ENCODE measurements around the gene MACROD2.
"Not testable (repeated sequence)": the region's sequence is repeated elsewhere in the genome, so short reads cannot be mapped to it uniquely, and the experiment has no call there.

Gene MACROD2

GRCh38 chr20:15756002-15756753 lies 1760.9 kb downstream of the MACROD2 start:
- DNase-seq (ENCODE audit: low read depth in 1 of 2, low spot score in 1 of 2), result no peak

DNA sequence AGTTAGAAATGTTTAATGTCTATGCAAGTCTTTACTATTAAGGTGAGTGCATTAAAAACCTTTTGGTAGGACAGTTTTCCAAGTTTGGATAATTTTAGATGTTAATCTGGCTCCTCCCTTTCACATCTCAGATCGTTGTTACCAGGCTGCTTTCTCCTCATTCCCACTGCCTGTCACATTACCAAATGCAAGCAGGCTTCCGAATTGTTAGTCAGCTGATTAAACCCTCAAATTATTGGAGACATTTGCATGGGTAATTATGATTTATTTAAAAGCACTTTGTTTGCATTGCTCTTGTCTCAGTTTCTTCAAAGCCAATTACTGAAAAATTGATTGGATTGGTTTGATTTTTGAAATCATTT lies 1761.4 kb downstream of the MACROD2 start:
- no peak for DNase-seq (ENCODE audit: low read depth in 1 of 2, low spot score in 1 of 2)

DNA sequence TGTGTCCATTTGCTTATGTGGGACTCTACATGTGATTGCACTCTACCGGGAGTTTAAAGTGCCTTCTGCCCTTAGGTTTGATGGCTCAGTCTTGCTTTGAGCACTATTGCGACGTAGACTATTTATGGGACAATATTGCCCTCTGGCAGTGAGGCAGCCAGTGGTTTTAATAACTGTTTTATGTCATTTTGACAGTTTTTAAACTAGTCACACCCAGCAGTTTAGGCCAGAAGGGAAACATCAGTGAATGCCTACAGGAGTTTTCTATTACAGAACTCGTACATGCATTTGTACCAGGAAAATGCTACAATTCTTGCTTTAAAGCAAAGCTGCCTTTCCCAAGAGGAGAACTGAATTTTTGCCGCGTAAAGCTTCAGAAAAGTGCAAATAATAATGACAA lies 1764.3 kb downstream of the MACROD2 start:
- no peak for DNase-seq (ENCODE audit: low read depth in 1 of 2, low spot score in 1 of 2)

DNA sequence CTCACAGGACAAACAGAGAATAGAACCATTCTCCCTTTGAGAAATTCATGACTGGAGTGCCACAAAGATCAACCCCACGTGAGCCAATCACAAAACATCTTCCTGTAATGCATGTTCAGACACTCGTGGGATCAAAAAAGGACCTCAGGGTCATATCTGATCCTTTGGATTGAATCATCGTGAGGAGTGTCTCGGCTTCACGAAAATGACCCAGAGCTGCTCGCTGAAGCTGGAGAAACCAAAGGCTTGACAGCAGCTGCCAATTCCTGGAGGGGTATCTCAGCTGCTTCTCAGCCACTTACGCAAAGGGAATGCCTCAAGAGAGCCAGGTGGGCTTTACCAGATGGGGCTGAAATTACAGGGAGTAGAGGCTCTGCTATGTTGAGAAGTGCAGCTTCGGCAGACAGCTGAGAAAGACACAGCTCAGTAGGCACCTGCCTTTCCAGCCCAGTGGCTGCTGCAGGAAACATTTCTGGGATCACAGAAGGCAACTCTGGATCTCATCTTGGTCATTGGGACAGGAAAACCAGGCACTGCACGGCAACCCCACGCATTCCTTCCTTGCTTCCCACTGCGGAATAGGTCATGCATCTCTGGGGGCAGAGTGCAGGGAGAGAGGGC lies 1764.8 kb downstream of the MACROD2 start:
- no peak for DNase-seq (ENCODE audit: low read depth in 1 of 2, low spot score in 1 of 2)

- DNase-seq (ENCODE audit: low read depth in 1 of 2, low spot score in 1 of 2), result no peak
Measured at GRCh38 chr20:15763366-15763765, 1768.0 kb downstream of the MACROD2 start.

- DNase-seq (ENCODE audit: low read depth in 1 of 2, low spot score in 1 of 2), result no peak
Measured at GRCh38 chr20:15767586-15767985, 1772.3 kb downstream of the MACROD2 start.

DNA sequence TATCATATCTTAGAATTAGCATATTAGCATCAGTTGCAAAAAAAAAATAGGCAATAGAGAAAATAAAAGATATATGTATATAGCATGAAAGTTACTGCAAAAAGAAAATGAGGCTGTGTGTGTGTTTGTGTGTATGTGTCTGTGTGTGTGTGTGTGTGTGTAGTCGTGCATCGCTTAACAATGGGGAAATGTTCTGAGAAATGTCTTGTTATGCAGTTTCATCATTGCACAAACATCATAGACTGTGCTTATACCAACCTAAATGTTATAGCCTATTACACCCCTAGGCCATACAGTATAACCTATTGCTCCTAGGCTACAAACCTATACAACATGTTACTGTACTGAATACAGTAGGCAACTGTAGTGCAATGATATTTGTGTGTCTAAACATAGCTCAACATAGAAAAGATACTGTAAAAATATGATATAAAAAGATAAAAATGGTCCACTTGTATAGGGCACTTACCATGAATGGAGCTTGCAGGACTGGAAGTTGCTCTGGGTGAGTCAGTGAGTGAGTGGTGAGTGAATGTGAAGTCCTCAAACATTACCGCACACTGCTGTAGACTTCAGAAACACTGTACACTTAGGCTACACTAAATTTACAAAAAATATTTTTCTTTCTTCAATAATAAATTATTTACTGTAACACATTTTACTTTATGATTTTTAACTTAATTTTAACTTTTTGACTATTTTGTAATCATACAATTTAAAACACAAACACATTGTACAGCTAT lies 1772.9 kb downstream of the MACROD2 start:
- DNase-seq (ENCODE audit: low read depth in 1 of 2, low spot score in 1 of 2), result no peak

DNA sequence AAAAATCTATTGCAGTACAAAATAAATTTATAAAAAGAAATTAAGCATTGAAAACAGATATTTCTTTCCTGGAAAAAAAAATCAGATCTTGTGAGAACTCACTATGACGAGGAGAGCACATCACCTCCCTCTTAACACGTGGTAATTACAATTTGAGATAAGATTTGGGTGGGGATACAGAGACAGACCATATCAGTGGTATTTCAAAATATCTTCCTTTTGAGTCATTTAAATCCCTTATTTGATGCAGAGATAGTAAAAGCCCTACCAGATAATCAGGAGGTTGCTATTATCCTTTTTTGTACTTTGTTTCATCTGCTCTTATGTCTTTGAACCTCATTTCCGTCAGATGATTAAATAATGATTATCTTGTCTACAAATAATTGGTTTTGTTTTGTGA lies 1777.5 kb downstream of the MACROD2 start:
- no peak for DNase-seq (ENCODE audit: low read depth in 1 of 2, low spot score in 1 of 2)

GRCh38 chr20:15774926-15775325 lies 1779.6 kb downstream of the MACROD2 start:
- no peak for DNase-seq (ENCODE audit: low read depth in 1 of 2, low spot score in 1 of 2)

GRCh38 chr20:15776770-15777466 lies 1781.6 kb downstream of the MACROD2 start:
- DNase-seq (ENCODE audit: low read depth in 1 of 2, low spot score in 1 of 2), result no peak

DNA sequence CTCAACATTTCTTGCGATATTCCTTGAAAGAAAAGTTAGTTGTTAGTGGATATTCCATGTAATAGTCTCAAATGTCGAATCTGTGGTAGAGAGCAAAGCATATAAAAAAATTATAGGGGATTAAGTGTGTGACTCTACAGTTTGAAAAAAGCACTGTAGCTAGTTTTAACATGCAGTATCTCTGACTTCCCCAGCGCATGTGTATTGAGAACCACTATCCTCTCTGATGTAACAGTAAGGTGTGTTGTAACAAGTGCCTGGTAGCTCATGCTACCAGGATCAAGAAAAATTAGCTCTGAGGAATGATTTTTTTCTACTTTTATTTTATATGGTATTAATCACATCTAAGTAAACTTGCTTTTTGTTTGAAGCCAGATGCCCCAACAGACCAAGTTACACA lies 1788.7 kb downstream of the MACROD2 start:
- DNase-seq (ENCODE audit: low read depth in 1 of 2, low spot score in 1 of 2), result no peak

DNA sequence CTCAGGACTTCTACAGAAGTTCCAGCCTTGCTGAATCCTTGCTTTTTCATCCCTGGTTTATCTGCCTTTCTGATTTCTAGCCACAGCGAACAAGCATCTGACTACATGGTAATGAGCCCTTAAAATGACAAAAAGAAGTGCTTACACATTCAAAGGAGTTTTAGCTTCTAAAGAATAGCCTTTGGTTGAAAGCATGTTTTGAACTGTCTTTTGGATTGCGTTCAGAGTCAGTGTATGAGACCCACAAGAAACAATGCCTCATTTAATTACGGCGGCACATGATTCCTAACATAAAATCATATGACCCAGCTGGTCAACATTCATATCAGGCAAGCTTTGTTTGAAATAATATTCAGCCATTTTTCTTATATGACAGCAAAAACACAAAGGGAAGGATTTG lies 1793.8 kb downstream of the MACROD2 start:
- no peak for DNase-seq (ENCODE audit: low read depth in 1 of 2, low spot score in 1 of 2)

- DNase-seq (ENCODE audit: low read depth in 1 of 2, low spot score in 1 of 2), result no peak
Measured at GRCh38 chr20:15792855-15793254, 1797.5 kb downstream of the MACROD2 start.

GRCh38 chr20:15794409-15794808 lies 1799.1 kb downstream of the MACROD2 start:
- DNase-seq (ENCODE audit: low read depth in 1 of 2, low spot score in 1 of 2), result no peak

GRCh38 chr20:15795305-15796019 lies 1800.1 kb downstream of the MACROD2 start:
- no peak for DNase-seq (ENCODE audit: low read depth in 1 of 2, low spot score in 1 of 2)

DNA sequence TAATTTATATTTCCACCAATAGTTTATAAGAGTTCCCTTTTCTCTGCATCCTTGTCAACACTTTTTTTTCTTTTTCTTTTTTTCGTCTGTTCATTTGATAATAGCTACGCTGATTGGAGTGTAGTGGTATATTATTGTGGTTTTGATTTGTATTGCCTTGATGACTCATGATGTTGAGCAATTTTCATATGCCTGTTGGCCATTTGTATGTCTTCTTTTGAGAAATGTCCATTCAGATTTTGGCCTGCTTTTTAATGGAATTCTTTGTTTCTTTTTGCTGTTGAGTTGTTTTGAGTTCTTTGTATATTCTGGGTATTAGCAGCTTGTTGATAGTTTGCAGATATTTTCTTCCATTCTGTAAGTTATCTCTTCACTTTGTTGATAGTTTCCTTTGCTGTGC lies 1804.6 kb downstream of the MACROD2 start:
- DNase-seq (ENCODE audit: low read depth in 1 of 2, low spot score in 1 of 2), result no peak

DNA sequence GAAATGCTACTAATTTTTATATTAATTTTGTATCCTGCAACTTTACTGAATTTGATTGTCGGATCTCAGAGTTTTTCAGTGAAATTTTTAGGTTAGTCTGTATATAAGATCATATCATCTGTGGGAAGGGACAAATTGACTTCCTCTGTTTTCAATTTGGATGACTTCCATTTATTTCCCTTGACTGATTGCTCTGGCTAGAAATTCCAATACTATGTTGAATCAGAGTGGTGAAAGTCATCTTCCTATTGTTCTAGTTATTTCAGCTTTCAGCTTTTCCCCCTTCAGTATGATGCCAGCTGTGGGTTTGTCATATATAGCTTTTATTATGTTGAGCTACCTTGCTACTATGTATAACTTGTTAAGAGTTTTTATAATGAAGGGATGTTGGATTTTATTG lies 1806.7 kb downstream of the MACROD2 start:
- DNase-seq (ENCODE audit: low read depth in 1 of 2, low spot score in 1 of 2), result no peak

DNA sequence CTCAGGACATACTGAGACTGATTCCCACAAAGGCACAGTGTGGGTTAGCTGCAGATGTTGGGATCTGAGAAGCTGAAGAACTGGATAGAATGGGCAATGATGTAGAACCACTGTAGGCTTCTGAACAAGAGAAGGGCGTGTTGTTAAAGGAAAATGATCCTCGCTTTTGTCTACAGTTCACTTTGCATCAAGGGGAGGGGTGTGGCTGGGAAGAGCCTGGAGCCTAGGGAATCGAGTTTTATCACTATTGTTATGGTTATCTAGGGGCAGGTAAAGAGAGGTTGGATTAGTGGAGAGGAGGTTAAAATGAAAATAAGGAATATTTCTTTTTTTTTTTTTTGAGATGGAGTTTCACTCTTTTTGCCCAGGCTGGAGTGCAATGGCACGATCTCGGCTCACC lies 1809.8 kb downstream of the MACROD2 start:
- DNase-seq (ENCODE audit: low read depth in 1 of 2, low spot score in 1 of 2), result no peak

DNA sequence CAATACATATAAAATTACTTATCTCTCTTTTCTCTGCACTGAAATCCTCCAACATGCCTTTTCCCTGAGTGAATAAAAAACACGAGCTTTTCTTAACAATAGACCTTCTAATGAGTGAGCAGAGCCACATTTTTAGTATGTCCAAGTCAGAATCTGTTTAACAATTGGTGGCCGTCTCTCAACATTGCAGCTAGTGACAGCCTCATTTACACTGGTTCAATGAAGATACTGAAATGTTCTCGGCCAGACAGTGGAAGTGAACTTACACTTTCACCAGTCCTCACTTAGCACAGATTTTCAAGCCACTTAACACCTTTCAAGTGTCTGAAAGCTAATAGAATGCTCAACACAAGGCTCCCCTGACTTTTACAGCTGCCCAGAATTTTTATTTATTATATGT lies 1810.8 kb downstream of the MACROD2 start:
- DNase-seq (ENCODE audit: low read depth in 1 of 2, low spot score in 1 of 2), result no peak

GRCh38 chr20:15807271-15807670 lies 1812.0 kb downstream of the MACROD2 start:
- no peak for DNase-seq (ENCODE audit: low read depth in 1 of 2, low spot score in 1 of 2)

DNA sequence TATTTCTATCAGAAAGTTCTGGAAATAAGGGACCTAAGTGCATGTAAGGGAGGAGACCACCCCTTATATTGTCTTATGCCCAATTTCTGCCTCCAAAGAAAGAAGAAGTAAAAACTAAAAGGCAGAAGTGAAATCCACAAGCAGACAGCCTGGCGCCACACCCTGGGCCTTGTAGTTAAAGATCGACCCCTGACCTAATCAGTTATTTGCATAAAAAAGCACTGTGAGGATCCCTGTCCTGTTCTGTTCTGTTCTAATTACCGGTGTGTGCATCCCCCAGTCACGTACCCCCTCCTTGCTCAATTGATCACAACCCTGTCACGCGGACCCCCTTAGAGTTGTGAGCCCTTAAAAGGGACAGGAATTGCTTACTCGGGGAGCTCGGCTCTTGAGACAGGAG lies 1812.5 kb downstream of the MACROD2 start:
- DNase-seq (ENCODE audit: low read depth in 1 of 2, low spot score in 1 of 2), result not testable (repeated sequence)
